Activated CD8-positive, alpha-beta memory T cell treated with anti-CD3 and anti-CD28 coated beads for 24 hours (primary cell): ENCODE data around the gene EXOC3.

ENCODE experiments used
- DNase-seq: peaks from one replicate; pipeline ENCODE4 v3.0.0-alpha.2; 2020

Gene EXOC3

DNA sequence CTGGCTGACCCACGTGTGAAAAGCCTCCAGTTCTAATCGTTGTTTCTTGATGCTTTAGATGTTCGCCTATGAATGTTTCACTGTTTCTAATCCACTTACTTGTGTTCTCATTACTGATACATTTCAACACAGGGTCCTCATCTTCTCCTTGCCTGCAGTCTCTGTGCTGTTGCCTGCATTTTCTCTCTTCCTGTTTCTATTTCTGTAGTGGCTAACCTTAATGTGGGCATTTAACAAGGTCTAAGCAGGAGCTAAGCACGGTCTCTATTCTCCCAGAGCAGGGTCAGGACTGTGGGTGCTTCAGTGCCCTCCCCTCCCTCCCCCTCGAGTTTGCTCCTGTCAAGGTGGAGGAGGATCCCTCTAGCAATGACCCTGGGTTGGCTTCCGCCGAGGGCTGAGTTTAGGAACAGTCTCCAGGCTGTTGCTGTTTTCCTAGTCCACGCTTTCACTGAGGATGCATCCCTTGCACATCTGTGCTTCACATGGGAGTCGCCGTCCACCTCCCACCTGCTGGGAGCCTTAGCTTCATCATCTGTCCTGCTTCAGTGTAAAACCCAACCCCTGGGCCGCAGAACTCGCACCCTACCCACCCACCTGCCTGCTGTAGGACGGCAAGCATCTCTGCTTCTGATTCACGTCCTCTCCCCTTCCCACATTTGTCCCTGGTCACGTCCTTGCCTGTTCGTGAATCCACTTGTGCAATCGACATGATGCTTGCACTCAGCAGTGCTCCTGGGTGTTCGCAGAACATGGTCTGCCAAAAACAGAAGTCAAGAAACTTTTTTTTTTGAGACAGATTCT is 2.4 kb upstream of the EXOC3 start:
- DNase-seq = no peak

DNA sequence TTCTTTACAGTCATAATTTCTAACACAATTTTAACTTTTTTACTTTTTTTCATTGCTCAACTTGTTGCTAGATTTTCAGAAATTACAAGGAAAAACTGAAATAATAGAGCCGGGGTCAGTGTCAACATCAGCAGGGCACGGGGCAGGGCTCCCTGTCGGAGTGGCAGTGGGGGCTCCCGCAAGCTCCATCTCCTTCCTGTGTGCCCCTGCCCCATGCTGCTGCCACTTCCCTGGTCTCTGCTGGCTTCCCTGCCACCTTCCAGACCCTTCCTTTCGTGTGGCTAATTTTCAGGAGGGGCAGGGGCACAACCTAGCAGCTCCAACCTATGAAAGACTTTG is 1.0 kb upstream of the EXOC3 start:
- no peak for DNase-seq

DNA sequence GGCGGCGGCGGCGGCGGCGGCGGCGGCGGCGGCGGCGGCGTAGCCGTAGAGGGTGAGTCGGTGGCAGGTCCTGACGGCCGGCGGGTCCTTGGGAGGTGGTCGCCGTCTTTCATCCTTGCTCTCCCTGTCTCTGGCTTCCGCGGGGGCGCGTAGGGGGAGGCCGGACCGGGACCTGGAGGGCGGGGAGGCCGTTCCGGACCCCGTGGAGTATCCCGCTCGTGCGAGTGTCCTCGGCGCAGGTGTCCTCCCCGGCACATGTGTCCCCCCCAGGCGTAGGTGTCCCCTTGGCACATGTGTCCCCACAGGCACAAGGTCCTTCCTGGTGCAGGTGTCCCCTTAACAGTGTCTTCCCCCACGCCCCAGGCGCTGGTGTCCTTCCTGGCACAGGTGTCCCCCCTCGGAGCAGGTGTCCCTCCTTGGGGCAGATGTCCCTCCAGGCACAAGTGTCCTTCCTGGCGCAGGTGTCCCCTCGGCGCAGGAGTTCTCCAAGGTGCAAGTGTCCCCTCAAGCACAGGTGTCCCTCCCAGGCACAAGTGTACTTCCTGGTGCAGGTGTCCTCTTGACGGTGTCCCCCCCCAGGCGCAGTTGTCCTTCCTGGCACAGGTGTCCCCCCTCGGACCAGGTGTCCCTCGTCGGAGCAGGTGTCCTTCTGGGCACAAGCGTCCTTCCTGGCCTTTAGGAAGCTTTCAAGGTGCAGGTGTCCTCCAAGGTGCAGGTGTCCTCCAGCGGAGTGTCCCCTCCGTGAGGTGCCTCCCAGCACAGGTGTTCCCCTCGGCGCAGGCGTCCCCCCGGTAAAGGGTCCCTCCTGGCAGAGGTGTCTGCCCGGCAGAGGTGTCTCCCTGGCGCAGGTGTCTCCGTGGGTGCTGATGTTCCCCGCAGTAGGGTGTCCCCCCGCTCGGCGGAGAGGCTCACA is 519 bp downstream of the EXOC3 start:
- peak; percentile 81 for DNase-seq

DNA sequence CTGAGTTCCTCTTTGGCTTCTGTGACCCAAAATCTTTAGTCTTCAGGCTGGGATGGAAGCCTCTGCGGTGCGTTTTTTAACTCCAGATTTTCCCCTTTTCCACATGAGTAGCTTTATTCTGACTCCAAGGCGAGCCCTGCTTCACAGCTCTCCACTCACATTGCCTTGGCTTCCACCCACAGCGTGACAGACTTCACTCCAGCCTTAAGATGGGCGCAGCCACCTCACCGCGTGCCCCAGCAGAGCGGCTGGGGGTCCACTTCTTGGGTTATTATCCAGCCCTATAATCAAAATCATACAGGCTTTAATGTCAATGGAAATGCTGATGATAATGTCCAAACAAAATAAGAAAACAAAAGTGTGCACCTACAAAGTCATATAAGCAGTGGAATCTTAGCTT is 1.2 kb downstream of the EXOC3 start:
- no peak for DNase-seq

DNA sequence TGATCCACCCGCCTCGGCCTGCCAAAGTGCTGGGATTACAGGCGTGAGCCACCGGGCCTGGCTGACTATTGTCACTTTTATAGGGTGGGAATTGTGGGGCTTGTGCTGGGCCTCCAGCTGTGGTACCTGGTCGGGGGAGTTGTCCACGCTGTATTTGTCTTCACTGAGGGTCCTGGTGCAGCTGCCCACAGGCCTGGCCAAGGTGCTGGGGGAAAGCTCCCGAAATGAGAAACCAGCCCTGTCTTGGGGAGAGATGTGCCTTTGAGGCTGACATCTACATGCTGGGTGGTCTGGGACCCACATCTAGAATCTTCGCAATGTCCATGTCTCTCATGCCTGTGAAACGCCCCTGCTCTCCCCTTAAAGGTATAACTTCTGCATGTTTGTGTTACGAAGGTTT is 2.6 kb downstream of the EXOC3 start:
- DNase-seq = no peak

DNA sequence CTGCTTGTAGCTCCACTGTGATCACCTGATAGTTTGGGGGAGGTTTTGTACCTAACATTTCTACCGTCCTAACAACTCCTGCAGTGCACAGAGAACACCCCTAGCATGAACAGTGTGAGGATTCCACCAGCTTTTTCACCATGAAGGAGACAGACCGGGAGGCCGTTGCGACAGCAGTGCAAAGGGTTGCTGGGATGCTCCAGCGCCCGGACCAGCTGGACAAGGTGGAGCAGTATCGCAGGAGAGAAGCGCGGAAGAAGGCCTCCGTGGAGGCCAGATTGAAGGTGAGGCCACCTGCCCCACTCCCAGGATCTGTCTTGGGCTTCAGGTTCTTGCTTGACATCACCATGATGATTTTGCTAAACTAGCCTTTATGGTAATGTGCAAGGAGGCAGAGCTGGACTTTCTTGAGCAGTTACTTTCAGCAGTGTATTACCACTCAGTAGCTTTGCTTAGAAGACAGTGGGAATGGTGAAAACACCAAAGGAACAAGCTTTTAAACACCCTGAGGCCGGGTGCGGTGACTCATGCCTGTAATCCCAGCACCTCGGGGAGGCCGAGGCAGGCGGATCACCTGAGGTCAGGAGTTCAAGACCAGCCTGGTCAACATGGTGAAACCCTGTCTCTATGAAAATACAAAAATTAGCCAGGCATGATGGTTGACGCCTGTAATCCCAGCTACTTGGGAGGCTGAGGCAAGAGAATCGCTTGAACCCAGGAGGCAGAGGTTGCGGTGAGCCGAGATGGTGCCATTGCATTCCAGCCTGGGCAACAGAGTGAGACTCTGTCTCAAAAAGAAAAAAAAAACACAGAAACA is 3.3 kb downstream of the EXOC3 start:
- no peak for DNase-seq

DNA sequence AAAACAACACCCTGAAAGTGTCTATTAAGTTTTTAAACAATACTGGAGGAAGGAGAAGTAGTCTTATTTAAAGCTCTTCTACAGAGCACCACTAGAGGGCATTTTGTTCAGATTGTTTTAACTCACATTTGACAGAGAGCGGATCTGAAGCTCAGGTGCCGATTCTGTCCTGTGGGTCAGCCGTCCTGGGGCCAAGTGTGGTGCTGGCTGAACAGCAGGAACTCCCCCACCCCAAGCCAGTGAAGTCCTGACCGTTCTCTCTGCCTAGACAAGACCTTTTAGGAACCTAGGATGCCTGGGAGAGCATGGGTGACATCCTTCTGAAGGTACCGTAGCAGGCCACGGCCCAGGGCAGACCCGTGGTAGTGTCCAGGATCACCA is 3.9 kb downstream of the EXOC3 start:
- DNase-seq = no peak

DNA sequence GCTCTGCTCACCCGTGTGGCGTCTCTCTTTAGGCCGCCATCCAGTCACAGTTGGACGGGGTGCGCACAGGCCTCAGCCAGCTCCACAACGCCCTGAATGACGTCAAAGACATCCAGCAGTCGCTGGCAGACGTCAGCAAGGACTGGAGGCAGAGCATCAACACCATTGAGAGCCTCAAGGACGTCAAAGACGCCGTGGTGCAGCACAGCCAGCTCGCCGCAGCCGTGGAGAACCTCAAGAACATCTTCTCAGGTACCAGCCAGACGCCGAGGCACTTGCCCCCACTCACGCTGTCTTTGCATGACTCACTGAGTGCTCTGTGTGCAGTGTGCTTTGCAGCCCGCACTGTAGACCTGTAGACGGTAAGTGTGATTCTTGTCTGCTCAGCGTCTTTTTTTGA is 4.5 kb downstream of the EXOC3 start:
- DNase-seq = no peak

DNA sequence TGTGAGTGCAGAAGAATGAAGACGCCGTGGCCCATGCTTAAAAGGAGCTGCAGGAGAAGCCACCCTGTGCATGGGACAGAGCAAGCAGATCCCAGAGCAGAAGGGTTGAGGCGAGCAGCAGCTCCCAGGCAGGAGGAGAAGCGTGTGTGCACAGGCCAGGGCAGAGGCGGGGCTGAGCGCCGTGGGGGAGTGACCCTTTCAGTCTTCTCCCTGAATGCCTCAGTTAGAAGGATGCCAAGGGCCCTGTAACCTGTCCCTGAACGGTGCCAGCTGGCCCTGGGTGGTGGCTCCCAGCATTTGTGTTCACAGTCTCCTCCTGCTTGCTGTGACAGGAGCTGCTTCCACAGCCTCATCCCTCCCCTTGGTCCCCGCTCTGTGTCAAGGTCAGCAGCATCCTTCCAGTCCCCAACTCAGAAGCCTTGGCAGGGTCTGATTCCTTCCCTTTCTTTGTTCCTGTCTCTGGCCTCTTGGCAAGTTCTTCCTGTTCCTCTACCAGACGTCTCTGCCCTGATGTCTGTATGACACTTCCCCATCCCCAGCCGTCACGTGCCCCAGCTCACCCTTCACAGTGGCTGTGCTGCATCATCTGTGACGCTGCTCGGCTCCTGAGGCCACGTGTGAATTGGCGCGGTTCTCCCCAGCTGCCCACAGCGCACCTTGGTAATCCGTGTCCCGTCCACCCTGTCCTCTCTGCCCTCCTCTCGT is 5.2 kb downstream of the EXOC3 start:
- DNase-seq = no peak

DNA sequence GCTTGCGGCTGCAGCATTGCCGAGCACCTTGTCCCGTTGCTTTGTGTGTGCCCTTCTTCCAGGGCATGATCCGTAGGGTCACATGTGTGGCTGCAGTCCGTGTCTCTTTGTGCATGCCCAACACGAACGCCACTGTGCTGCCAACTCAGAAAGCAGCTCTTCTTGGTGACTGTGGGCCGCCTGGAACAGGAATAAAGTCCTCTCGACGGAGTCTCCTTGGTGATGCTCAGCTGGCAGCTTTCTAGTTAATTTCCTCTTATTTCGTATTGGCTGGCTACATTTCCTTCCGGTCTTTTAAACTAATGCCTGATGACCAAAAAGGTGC is 5.8 kb downstream of the EXOC3 start:
- no peak for DNase-seq

DNA sequence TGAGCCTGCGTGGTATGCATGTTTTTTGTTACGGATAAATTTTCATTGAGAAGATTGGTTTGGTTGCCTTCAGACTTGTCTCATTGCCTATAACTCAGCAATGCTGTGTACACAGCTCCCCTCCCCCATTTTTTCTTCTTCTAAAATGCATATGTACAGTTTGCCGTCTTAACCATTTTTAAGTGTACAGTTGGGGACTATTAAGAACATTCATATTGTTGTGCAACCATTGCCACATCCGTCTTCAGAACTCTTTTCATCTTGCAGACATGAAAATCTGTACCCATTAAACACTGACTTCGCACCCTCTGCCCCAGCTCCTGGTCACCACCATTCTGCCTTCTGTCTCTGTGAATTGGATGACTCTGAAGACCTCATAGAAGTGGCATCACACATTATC is 6.2 kb downstream of the EXOC3 start:
- DNase-seq = no peak

DNA sequence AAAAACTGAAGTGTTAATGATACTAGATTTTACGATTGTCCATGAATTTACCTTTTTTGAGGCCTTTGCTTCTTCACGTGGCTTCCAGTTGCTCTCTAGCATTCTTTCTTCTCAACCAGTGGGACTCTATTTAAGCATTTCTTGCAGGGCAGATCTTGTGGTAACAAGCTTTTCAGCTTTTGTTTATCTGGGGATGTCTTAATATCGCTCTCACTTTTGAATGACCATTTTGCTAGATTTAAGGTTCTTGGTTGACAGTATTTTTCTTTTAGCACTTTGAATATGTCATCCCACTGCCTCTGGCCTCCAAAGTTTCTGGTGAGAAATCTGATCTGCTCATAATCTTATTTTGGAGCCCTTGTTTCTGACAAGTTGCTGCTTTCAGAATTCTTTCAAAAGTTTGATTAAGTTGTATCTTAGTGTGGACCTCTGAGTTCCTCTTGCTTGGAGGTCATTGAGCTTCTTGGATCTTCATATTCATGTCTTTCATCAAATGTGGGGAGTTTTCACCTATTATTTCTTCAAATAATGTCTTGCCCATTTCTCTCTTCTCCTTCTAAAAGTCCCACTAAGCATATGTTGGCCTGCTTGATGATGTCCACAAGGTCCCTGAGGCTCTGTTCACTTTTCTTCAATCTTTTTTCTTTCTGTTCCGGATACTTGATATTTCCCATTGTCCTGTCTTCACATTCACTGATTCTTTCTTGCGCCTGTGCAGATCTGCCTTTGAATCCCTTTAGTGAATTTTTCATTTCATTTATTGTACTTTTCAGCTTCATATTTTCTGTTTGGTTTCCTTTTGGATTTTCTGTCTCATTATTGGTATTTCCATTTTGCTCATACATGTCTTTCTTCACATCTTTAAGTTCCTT is 8.8 kb downstream of the EXOC3 start:
- DNase-seq = no peak

DNA sequence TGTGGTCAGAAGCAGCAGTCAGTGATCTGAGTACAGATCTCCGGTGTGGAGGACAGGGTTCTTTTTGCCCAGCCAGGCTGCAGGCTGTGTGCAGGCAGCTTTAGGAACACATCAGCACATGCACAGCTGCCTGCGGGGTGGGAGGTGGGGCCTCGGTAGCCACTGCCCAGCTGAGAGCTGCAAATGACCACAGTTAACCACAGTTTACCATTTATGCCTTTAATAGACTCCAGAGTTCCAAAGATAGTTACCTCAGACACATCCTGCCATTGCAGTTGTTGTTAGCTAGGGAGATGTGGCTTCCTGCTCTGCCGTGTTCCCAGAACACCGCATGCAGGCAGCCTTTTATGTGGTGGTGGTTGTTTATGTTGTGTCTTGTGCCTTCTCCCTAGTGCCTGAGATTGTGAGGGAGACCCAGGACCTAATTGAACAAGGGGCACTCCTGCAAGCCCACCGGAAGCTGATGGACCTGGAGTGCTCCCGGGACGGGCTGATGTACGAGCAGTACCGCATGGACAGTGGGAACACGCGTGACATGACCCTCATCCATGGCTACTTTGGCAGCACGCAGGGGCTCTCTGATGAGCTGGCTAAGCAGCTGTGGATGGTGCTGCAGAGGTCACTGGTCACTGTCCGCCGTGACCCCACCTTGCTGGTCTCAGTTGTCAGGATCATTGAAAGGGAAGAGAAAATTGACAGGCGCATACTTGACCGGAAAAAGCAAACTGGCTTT is 10.2 kb downstream of the EXOC3 start:
- no peak for DNase-seq

DNA sequence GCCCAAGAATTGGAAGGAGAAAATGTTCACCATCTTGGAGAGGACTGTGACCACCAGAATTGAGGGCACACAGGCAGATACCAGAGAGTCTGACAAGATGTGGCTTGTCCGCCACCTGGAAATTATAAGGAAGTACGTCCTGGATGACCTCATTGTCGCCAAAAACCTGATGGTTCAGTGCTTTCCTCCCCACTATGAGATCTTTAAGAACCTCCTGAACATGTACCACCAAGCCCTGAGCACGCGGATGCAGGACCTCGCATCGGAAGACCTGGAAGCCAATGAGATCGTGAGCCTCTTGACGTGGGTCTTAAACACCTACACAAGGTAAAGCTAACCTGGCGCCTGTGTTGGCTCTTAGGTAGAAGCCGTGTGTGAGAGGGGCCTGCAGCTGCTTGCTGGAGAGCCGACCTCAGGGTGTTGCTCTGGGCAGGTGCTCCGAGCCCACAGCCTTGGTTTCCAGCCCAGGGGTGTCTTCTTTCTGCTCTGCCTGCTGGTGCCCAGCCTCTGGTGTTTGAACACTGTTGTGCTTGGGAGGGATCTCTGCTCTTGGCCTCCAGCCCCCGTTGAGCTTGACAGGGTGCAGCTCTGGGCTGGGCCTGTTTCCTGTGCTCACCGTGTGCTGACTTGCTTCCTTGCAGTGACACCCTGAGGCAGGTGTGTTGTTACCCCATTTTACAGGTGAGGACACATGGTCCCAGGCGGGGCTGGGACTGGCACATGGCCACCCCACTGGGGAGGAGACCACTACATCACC is 10.9 kb downstream of the EXOC3 start:
- DNase-seq = no peak

DNA sequence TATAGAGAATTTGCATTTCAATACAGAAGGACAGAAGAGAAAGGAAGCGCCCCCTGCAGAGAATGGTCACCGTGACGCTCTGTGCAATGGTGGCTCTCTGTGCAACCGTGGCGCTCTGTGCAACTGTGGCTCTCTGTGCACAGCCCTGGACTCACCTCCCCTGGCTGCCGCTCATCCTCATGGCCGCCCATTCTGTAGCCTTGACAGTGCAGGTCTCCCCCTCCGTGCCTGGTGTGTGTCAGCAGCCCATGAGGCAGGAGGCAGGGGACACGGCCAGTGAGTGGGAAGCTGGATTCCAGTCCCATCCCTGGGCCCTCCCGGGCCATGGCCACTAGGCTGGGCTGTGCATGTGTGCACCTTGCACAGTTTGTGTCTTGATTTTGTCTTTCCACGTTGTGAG is 12.0 kb downstream of the EXOC3 start:
- no peak for DNase-seq

DNA sequence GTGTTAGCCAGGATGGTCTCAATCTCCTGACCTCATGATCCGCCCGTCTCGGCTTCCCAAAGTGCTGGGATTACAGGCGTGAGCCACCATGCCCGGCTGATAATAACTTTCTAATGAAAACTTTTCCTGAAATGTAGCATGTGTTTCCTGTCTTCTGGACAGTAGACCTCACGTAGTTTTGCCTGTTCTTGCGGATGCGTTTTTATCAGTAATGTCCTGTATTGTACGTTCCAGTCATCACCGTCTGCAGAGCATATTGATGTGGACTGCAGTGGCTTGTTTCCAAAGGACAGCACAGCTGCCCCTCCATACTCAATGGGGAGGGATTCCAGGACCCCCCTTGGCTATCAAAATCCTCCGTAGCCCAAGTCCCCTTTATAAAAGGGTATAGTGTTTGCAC is 12.8 kb downstream of the EXOC3 start:
- DNase-seq = no peak

DNA sequence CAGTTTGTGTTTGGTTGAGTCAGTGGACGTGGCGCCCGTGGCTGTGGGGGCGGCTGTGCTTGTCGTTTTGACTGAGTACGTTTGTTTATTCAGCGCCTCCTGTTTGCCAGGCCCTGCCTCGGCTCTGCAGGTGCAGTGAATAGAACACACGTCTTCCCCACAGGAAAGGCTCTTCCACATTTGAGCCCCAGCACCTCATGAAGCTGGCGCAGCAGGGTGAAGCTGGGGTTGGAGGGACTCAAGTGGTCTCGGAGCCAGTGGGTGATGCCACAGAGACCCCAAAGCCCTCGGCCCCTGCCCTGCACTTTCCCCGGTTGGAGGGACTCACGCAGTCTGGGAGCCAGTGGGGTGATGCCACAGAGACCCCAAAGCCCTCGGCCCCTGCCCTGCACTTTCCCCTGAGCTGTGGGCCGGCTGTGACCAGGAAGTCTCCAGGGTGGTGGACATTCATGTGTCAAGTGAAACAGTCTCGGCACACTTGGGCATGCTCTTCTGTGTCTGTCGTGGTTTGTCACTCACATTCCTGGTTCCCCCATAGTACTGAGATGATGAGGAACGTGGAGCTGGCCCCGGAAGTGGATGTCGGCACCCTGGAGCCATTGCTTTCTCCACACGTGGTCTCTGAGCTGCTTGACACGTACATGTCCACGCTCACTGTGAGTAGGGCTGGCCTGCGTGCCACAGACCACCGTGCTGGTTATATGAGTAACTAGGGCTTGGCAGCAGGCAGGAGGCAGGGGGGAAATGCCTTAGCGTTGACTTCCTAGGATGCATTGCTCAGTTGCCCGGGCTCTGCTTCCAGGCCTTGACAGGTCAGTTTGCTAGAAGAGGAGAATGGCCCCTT is 13.6 kb downstream of the EXOC3 start:
- DNase-seq = no peak

DNA sequence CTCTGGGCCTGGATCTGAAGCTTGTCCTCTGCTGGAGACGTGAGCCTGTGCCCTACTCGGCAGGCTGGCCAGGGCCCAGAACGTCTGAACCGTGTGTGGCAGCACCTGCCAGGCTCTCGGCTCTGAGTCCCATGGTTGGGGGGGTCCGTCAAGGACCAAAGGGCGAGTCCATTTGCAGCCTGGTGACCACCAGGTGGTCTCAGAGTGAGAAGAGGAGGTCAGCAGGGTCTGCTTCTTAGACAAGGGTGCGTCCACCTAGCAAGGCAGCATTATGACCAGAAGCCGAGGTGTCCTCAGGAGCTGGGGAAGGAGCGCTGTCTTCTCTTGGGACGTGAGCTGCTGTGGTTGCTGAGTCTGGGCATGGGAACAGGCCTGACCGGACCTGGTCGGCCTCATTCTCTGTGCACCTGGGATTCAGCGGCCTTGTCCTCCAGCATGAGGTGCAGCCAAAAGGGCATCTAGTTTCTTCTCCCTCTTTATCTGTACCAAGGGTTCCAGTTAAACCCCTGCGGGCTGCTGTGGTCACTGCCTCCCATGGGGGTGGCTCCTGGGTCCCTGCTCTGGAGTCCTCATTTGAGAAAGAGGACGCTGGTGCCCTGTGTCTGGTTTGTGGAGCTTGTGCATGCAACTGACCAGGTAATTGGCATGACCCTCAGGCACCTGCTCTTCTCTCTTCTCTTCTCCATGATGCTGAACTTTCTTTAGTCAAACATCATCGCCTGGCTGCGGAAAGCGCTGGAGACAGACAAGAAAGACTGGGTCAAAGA is 14.4 kb downstream of the EXOC3 start:
- no peak for DNase-seq
